B cell (primary cell): ENCODE data around the gene PLPP2. TPM values are rescaled to one million over a fixed set of nuclear protein-coding genes. Genes with fewer than 3 reads are reported as not detected.
"Not testable (repeated sequence)": the region's sequence is repeated elsewhere in the genome, so short reads cannot be mapped to it uniquely, and the experiment has no call there.

Experiments
- ATAC-seq: fragments of 200-7000 bp; cut with Tn5 transposase; one replicate; pipeline ENCODE4 v1.10.0; 2021; ENCODE audit warnings: low read depth, mild to moderate bottlenecking, moderate number of reproducible peaks, moderate library complexity
- CTCF ChIA-PET: fragments of 350-600 bp; sonication (Branson Sonifier 250); formaldehyde crosslinking; loops from one replicate; lab custom pipeline; 2021; ENCODE audit warnings: antibody characterized with exemption, inconsistent platforms; lab: Charles Lee
- POLR2A ChIA-PET: fragments of 350-600 bp; sonication (Branson Sonifier 250); formaldehyde crosslinking; loops from one replicate; lab custom pipeline; 2021; ENCODE audit warnings: antibody characterized with exemption; lab: Charles Lee
- DNase-seq: peaks from one replicate; pipeline ENCODE4 v3.0.0; 2013
- H2AFZ ChIP-seq: 2 replicates; pipeline ENCODE4 v1.6.1; 2012; ENCODE audit warnings: mild to moderate bottlenecking, low read depth, low read length; ENCODE audit not compliant: insufficient read depth, poor library complexity, severe bottlenecking
- H3K27ac ChIP-seq, 2 donors: 1 replicate in 1 of 2; 2 replicates in 1 of 2; pipeline ENCODE4 v1.5.1; 2012 to 2013; ENCODE audit warnings: low read length in 2 of 2, mild to moderate bottlenecking in 2 of 2, moderate library complexity in 1 of 2
- H3K27me3 ChIP-seq, 4 experiments: fragments of 200-600 bp in 1 of 4; sonication (generic) in 1 of 4; replicated peaks in 1 of 4; 1 replicate in 2 of 4; 2 replicates in 2 of 4; pipeline versions ENCODE4 v1.6.1 to v1.7.0; 2013 to 2016; ENCODE audit warnings: low read length in 3 of 4, mild to moderate bottlenecking in 2 of 4, mixed read lengths in 1 of 4, moderate library complexity in 1 of 4; ENCODE audit not compliant: insufficient read depth in 4 of 4, control insufficient read depth in 3 of 4; ENCODE audit errors: control extremely low read depth in 1 of 4
- H3K36me3 ChIP-seq, 2 experiments: replicated peaks in 1 of 2; 1 replicate in 1 of 2; 2 replicates in 1 of 2; pipeline versions ENCODE4 v1.6.1 to v1.7.1; 2013; ENCODE audit warnings: low read length in 1 of 2; ENCODE audit not compliant: insufficient read depth in 2 of 2, control insufficient read depth in 1 of 2; ENCODE audit errors: control extremely low read depth in 1 of 2, extremely low read depth in 1 of 2
- H3K4me1 ChIP-seq, 2 donors: fragments of 200-600 bp in 1 of 2; sonication (generic) in 1 of 2; 1 replicate in 1 of 2; 2 replicates in 1 of 2; pipeline versions ENCODE4 v1.5.1 to v1.6.1; 2013 to 2017; ENCODE audit warnings: low read length in 2 of 2; ENCODE audit not compliant: control insufficient read depth in 2 of 2, insufficient read depth in 2 of 2
- H3K4me2 ChIP-seq: replicated peaks from 2 replicates; pipeline ENCODE3; 2012; ENCODE audit warnings: mild to moderate bottlenecking, low read depth, low read length; ENCODE audit not compliant: poor library complexity, severe bottlenecking
- H3K4me3 ChIP-seq, 5 experiments: fragments of 200-600 bp in 1 of 5; sonication (generic) in 1 of 5; 1 replicate in 3 of 5; 2 replicates in 2 of 5; pipeline versions ENCODE4 v1.5.1 to v1.7.0; 2011 to 2016; ENCODE audit warnings: low read length in 4 of 5, mild to moderate bottlenecking in 4 of 5, low read depth in 2 of 5, control low read depth in 1 of 5, moderate library complexity in 1 of 5; ENCODE audit not compliant: insufficient read depth in 1 of 5; ENCODE audit errors: control extremely low read depth in 1 of 5, extremely low read depth in 1 of 5
- H3K79me2 ChIP-seq: fragments of 200-600 bp; sonication (generic); one replicate; pipeline ENCODE4 v1.6.0; 2016; ENCODE audit warnings: low read length; ENCODE audit not compliant: control insufficient read depth, insufficient read depth
- H3K9ac ChIP-seq: fragments of 200-600 bp; sonication (generic); 2 replicates; pipeline ENCODE4 v1.6.1; 2017; ENCODE audit warnings: mild to moderate bottlenecking, low read length, moderate library complexity
- H3K9me3 ChIP-seq, 3 donors: one replicate each; pipeline versions ENCODE4 v1.6.1 to v1.7.1; 2013; ENCODE audit warnings: low read length in 2 of 3; ENCODE audit not compliant: control insufficient read depth in 2 of 3, insufficient read depth in 1 of 3; ENCODE audit errors: control extremely low read depth in 1 of 3
- H4K20me1 ChIP-seq: 2 replicates; pipeline ENCODE4 v1.6.0; 2012; ENCODE audit warnings: mild to moderate bottlenecking, low read length; ENCODE audit not compliant: insufficient read depth, control insufficient read depth, poor library complexity, severe bottlenecking
- H3K27ac Mint-ChIP-seq: one replicate; pipeline ENCODE4 v1.8.0; 2021; ENCODE audit warnings: mixed read lengths
- H3K27me3 Mint-ChIP-seq: one replicate; pipeline ENCODE4 v1.8.0; 2021; ENCODE audit warnings: mixed read lengths
- H3K4me1 Mint-ChIP-seq: one replicate; pipeline ENCODE4 v1.8.0; 2021; ENCODE audit warnings: mixed read lengths
- H3K4me3 Mint-ChIP-seq: one replicate; pipeline ENCODE4 v1.8.0; 2021; ENCODE audit warnings: mixed read lengths
- H3K9me3 Mint-ChIP-seq: one replicate; pipeline ENCODE4 v1.8.0; 2022; ENCODE audit warnings: mixed read lengths; ENCODE audit not compliant: insufficient read depth
- CTCF ChIP-seq: fragments of 200-600 bp; IDR thresholded peaks from one replicate; pipeline ENCODE4 v1.8.0; 2022; ENCODE audit warnings: antibody characterized with exemption, mild to moderate bottlenecking
- EZH2 ChIP-seq: IDR thresholded peaks from 2 replicates; pipeline ENCODE4 v1.6.1; 2012; ENCODE audit warnings: borderline replicate concordance, low read depth, mild to moderate bottlenecking, moderate library complexity, low read length; ENCODE audit not compliant: insufficient read depth, poor library complexity, severe bottlenecking
- WGBS: methylation state at CpG from one replicate; pipeline ENCODE4 v1.1.5; 2013; ENCODE audit warnings: missing lambda C conversion rate; ENCODE audit not compliant: insufficient coverage; 5-methylcytosine and 5-hydroxymethylcytosine counted together
- intact Hi-C: fragments of 100-400 bp; cut with micrococcal nuclease; formaldehyde crosslinking; loops from one replicate; pipeline ENCODE4 v1.10.0; 2022
- polyA plus RNA-seq: library from polyadenylated mRNA; depleted of rRNA; stranded (reverse); fragments of >200 nt; gene quantifications from 2 replicates; pipeline ENCODE4 v1.2.3, GENCODE V29; 2012
- total RNA-seq, 2 donors: library from RNA; stranded (reverse); fragments of 120-200 nt in 1 of 2; gene quantifications; 1 replicate in 1 of 2; 2 replicates in 1 of 2; pipeline versions ENCODE4 v1.2.3 to v1.2.4, GENCODE V29; 2013 to 2022

PLPP2 gene
- total and polyA plus RNA-seq, 2 donors (not counting 1 experiment from before 2014, with no cell fraction given), result 0.37 to 1.3 TPM

DNA sequence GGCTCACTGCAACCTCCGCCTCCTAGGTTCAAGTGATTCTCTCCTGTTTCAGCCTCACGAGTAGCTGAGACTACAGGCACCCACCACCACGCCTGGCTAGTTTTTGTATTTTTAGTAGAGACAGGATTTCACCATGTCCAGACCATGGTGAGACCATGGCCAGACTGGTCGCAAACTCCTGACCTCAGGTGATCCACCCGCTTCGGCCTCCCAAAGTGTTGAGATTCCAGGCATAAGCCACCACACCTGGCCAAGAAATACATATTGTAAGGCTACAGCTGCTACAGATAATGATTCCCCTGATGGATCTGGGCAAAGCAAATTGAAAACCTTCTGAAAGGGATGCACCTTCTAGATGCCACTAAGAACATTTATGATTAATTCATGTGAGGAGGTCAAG is 17.8 kb downstream of the PLPP2 start:
- no peaks in the 10 kb centered on the region for H3K79me2 ChIP-seq
- ChIA-PET POLR2A (no interaction called here), CTCF (no interaction called here)
- H3K4me2 ChIP-seq, result no peak overlapping the region
- ATAC-seq (no peak), DNase-seq (no peak)
- Mint-ChIP-seq H3K4me1 (no peaks in the 10 kb centered on the region), H3K9me3 (no peaks in the 10 kb centered on the region), H3K27ac (no peak overlapping the region), H3K4me3 (no peak overlapping the region), H3K27me3 (peaks cover 34% of the 10 kb centered on the region)
- TF ChIP-seq CTCF (no peak), EZH2 (no peak)
- whole genome bisulfite sequencing, result 98% methylated on average over 5 of the region's 6 CpGs
- intact Hi-C loops, result no loop called here
- H3K9me3 ChIP-seq, result peaks cover 0 to 4% (median 0%) of the 10 kb centered on the region in 3 donors
- no peaks in the 10 kb centered on the region for H4K20me1 ChIP-seq
- H3K4me1 ChIP-seq, result no peaks in the 10 kb centered on the region
- H3K27me3 ChIP-seq, result peaks cover 0 to 15% (median 8%) of the 10 kb centered on the region in 4 experiments
- H3K9ac ChIP-seq, result no peak overlapping the region
- no peaks in the 10 kb centered on the region for H3K36me3 ChIP-seq
- H3K27ac ChIP-seq, result no peak overlapping the region
- no peak overlapping the region for H3K4me3 ChIP-seq
- no peak overlapping the region for H2AFZ ChIP-seq

GRCh38 chr19:271856-272255 is 19.3 kb downstream of the PLPP2 start:
- Mint-ChIP-seq H3K27me3 (peaks cover 40% of the 10 kb centered on the region), H3K27ac (no peak overlapping the region), H3K4me3 (no peak overlapping the region), H3K4me1 (peaks cover 6% of the 10 kb centered on the region), H3K9me3 (no peaks in the 10 kb centered on the region)
- ChIA-PET POLR2A (no interaction called here), CTCF (no interaction called here)
- Histone ChIP-seq H3K4me1 (peaks cover 2 to 5% of the 10 kb centered on the region in 2 donors), H3K9ac (no peak overlapping the region), H3K79me2 (no peaks in the 10 kb centered on the region), H3K4me3 (no peak overlapping the region), H3K36me3 (no peaks in the 10 kb centered on the region), H3K27me3 (peaks cover 0 to 15% (median 5%) of the 10 kb centered on the region in 4 experiments), H3K9me3 (peaks cover 0 to 1% (median 0%) of the 10 kb centered on the region in 3 donors), H3K27ac (no peak overlapping the region), H3K4me2 (no peak overlapping the region), H4K20me1 (no peaks in the 10 kb centered on the region), H2AFZ (no peak overlapping the region)
- no peak for ATAC-seq
- TF ChIP-seq EZH2 (no peak), CTCF (no peak)
- no peak for DNase-seq
- WGBS, result 8% methylated on average over 5 of the region's 6 CpGs
- intact Hi-C loops, result no loop called here

GRCh38 chr19:270766-271318 is 20.4 kb downstream of the PLPP2 start:
- H2AFZ ChIP-seq, H3K27ac ChIP-seq, H3K9ac ChIP-seq, CTCF ChIA-PET, H3K79me2 ChIP-seq, ATAC-seq, H3K4me1 ChIP-seq, H3K4me3 ChIP-seq, DNase-seq, intact Hi-C loops, H3K9me3 ChIP-seq, H3K4me2 ChIP-seq, H3K36me3 ChIP-seq, H3K9me3 Mint-ChIP-seq, H3K4me3 Mint-ChIP-seq, H3K27ac Mint-ChIP-seq, H4K20me1 ChIP-seq, POLR2A ChIA-PET: not testable (repeated sequence)
- H3K27me3 ChIP-seq, result peaks cover 0 to 17% (median 7%) of the 10 kb centered on the region in 4 experiments
- Mint-ChIP-seq H3K27me3 (peaks cover 42% of the 10 kb centered on the region), H3K4me1 (peaks cover 10% of the 10 kb centered on the region)
- WGBS, result 74% methylated on average over 6 of the region's 12 CpGs
